GM15510 (cell line): ENCODE results near the gene SLC10A2.

Source experiments
- POLR2A ChIP-seq: IDR thresholded peaks from 3 replicates; pipeline ENCODE4 v1.6.1; 2011; ENCODE audit warnings: borderline replicate concordance; ENCODE audit not compliant: insufficient read length; ENCODE audit errors: extremely low read depth

SLC10A2 gene

GRCh38 chr13:103062079-103062478 is 4.1 kb downstream of the SLC10A2 start:
- no peak for TF ChIP-seq POLR2A

- TF ChIP-seq POLR2A, result no peak
These were observed 10.2 kb downstream of the SLC10A2 start for GRCh38 chr13:103056008-103056407.

- no peak for TF ChIP-seq POLR2A
These were observed 11.1 kb downstream of the SLC10A2 start for GRCh38 chr13:103055166-103055565.

- TF ChIP-seq POLR2A, result no peak
These were observed 19.5 kb downstream of the SLC10A2 start for GRCh38 chr13:103046676-103047075.

GRCh38 chr13:103044056-103044455 is 22.2 kb downstream of the SLC10A2 start:
- no peak for TF ChIP-seq POLR2A

GRCh38 chr13:103040006-103040405 is 26.2 kb downstream of the SLC10A2 start:
- TF ChIP-seq POLR2A, result no peak

- TF ChIP-seq POLR2A, result no peak
These were observed 27.0 kb downstream of the SLC10A2 start for GRCh38 chr13:103039183-103039582.

- TF ChIP-seq POLR2A, result no peak
These were observed 29.9 kb downstream of the SLC10A2 start for GRCh38 chr13:103036268-103036667.

GRCh38 chr13:103033999-103034398 is 32.2 kb downstream of the SLC10A2 start:
- TF ChIP-seq POLR2A, result no peak

- no peak for TF ChIP-seq POLR2A
These were observed 34.8 kb downstream of the SLC10A2 start for GRCh38 chr13:103031332-103031873.

GRCh38 chr13:103030776-103031175 is 35.4 kb downstream of the SLC10A2 start:
- TF ChIP-seq POLR2A, result no peak

GRCh38 chr13:103029798-103030197 is 36.4 kb downstream of the SLC10A2 start:
- no peak for TF ChIP-seq POLR2A

- no peak for TF ChIP-seq POLR2A
These were observed 43.9 kb downstream of the SLC10A2 start for GRCh38 chr13:103022336-103022735.

GRCh38 chr13:103018556-103018955 is 47.7 kb downstream of the SLC10A2 start:
- no peak for TF ChIP-seq POLR2A

GRCh38 chr13:103012646-103013045 is 53.6 kb downstream of the SLC10A2 start:
- no peak for TF ChIP-seq POLR2A

GRCh38 chr13:103009051-103009840 is 57.0 kb downstream of the SLC10A2 start:
- no peak for TF ChIP-seq POLR2A
